ENCODE results near the gene LPAR5.

LPAR5 gene

DNA sequence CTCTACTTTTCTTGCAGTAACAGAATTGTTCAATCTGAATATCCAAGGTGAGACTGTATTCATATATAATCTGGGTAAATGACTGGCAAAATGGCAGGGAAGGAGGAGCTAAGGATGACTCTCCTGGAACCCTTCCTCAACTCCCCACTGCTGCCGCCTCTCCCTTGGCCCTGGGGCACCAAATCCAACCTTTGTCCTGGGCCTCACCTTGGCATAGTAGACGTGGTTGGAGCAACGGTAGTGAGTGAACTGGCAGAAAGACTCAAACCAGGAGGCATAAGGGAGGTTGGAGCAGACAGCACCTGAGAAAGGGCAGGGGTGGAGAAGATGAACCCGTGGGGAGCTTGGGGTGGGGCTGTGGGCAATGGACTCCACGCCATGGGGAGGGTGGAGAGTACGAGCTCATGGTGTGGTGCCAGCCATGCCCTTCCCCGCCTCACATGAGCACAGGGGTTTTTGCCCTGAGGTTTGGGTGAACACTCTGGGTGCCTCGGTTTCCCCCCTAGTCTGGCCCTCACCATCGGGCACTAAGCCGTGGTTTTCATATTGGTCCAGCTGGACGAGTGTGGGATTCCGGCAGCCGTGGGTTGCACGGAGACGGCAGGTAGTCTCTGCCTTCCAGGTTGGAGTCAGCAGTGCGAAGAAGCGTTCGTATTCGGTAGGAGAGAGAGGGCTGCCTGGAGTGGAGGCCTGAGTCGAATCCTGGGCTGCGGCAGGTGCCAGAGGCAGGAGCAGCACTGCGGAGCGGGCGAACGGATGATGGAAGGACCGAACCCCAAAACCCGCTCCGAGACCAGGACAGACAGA lies 10.7 kb upstream of the LPAR5 start:
- peaks cover 36% of the 10 kb centered on the region for H3K36me3 Mint-ChIP-seq (ENCODE audit: low read depth)
- H3K27ac Mint-ChIP-seq: peak overlapping the region; percentile 73
- H3K27me3 Mint-ChIP-seq: no peaks in the 10 kb centered on the region
- H3K4me3 Mint-ChIP-seq: peak overlapping the region; percentile 74
- H3K9me3 Mint-ChIP-seq: peaks cover 16% of the 10 kb centered on the region
- H3K4me1 Mint-ChIP-seq (ENCODE audit: low read depth): peaks cover 16% of the 10 kb centered on the region

- H3K4me1 Mint-ChIP-seq (ENCODE audit: low read depth): peaks cover 16% of the 10 kb centered on the region
- no peak overlapping the region for H3K27ac Mint-ChIP-seq
- H3K4me3 Mint-ChIP-seq: no peak overlapping the region
- H3K9me3 Mint-ChIP-seq: peaks cover 16% of the 10 kb centered on the region
- H3K36me3 Mint-ChIP-seq (ENCODE audit: low read depth): peaks cover 30% of the 10 kb centered on the region
- H3K27me3 Mint-ChIP-seq: no peaks in the 10 kb centered on the region
Observed at GRCh38 chr12:6644903-6645302, 9.1 kb upstream of the LPAR5 start.

GRCh38 chr12:6644257-6644596 lies 8.5 kb upstream of the LPAR5 start:
- Mint-ChIP-seq H3K36me3 (ENCODE audit: low read depth) (peaks cover 30% of the 10 kb centered on the region), H3K27ac (peak overlapping the region; percentile 72), H3K9me3 (peaks cover 16% of the 10 kb centered on the region), H3K4me3 (no peak overlapping the region), H3K27me3 (no peaks in the 10 kb centered on the region), H3K4me1 (ENCODE audit: low read depth) (peaks cover 16% of the 10 kb centered on the region)

DNA sequence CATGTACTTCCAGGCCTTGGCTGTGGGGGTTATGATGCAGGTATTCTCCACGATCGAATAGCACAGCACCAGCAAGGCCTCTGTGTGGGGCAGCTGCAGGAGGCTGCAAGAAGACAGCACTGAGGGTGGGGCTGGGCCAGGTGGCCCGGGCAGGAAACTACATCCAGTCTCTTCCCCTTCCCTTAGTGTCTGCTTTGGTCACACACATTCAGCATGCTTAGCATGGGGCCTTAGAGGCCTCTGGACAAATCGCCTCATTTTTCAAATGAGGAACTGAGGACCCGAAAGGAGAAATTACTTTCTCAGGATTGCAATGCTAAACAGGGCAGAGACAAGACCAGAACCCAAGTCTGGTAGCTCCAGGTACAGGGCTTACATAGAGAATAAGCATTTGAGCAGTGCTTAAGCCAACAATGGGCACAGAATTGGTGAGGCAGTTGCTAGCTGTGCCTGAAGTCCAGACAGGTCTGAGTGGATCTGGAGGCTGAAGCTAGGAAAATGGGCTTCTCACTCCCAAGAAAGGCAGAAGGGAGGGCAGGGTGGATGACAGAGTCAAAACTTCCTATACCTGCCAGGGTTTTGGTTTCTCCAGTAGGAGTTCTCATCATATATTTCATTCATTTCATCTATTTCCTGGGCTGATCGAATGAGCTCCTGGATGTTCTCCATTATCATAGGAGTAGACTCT lies 8.0 kb upstream of the LPAR5 start:
- no peak overlapping the region for H3K27ac Mint-ChIP-seq
- H3K4me1 Mint-ChIP-seq (ENCODE audit: low read depth): peaks cover 16% of the 10 kb centered on the region
- peaks cover 30% of the 10 kb centered on the region for H3K36me3 Mint-ChIP-seq (ENCODE audit: low read depth)
- H3K27me3 Mint-ChIP-seq: no peaks in the 10 kb centered on the region
- H3K9me3 Mint-ChIP-seq: peaks cover 16% of the 10 kb centered on the region
- H3K4me3 Mint-ChIP-seq: no peak overlapping the region

DNA sequence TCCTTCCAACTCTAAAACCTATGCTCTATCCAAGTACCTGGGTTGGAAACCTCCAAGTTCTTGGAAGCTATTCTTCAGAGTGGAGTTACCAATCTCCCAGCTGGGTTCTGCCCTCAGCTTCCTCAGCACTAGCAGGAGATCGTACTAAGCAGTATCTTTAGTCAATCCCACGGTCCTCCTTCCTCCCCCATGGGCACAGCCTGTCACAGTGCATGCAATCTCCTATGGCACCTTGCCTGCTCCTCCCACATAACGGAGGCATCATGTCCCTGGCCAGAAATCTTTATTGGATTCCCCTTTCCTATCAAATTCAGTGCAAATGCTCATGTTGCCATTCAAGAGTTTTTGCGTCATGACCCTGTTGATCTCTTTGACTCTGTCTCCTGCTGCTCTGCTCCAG lies 5.4 kb upstream of the LPAR5 start:
- Mint-ChIP-seq H3K27me3 (no peaks in the 10 kb centered on the region), H3K27ac (no peak overlapping the region), H3K36me3 (ENCODE audit: low read depth) (peaks cover 18% of the 10 kb centered on the region), H3K9me3 (peaks cover 16% of the 10 kb centered on the region), H3K4me1 (ENCODE audit: low read depth) (peaks cover 22% of the 10 kb centered on the region), H3K4me3 (no peak overlapping the region)

DNA sequence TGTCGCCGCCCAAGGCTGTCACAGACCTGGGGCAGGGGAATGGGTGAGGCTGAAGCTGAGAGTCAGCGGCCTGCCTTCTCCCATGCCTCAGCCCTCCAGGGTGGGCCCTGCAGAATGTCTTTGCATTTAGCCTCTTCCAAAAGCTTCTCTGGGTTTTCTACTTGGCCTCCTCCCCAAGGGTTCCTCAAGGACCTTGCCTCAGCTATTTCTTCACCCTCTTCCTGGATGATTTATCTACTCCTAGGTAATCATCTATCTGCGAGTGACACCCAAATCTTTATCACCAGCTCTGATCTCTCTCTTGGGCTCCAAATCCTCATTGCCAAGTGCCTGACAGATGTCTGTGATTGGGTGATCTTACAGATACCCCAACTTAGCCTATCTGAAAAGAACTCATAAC lies 4.7 kb upstream of the LPAR5 start:
- H3K9me3 Mint-ChIP-seq: peaks cover 16% of the 10 kb centered on the region
- no peaks in the 10 kb centered on the region for H3K27me3 Mint-ChIP-seq
- H3K4me3 Mint-ChIP-seq: no peak overlapping the region
- H3K4me1 Mint-ChIP-seq (ENCODE audit: low read depth): peaks cover 29% of the 10 kb centered on the region
- no peak overlapping the region for H3K27ac Mint-ChIP-seq
- peaks cover 18% of the 10 kb centered on the region for H3K36me3 Mint-ChIP-seq (ENCODE audit: low read depth)

DNA sequence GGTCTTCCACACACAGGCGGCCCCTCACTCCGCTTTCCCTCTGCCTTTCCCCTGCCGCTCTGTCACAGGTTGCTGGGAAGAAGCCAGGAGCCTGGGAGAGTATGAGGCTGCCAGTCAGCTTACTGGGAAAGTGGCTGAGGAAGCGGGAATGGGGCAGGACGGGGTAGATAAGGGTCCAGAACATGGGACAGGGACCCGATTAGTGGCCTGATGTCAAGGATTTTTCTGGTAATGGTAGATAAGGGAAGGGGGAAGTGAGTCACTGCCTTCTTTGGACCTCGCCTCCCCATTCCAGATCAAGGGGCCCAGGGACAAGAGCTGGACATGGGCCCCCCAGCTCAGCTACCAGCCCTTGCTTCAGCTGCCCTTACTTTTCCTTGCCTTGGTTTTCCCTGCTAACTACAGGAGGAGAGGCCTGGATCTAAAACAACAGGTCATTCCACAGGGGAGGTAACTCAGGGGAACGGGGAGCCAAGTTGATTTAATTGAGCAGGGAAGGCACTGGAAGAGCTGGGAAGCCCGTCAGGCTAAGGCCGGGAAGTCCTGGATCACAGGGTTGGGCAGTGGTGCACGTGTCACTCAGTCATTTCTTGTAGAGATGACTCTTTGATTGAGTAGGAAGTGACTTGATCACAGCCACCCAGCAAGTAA lies 3.5 kb upstream of the LPAR5 start:
- Mint-ChIP-seq H3K4me3 (no peak overlapping the region), H3K36me3 (ENCODE audit: low read depth) (peaks cover 12% of the 10 kb centered on the region), H3K27me3 (no peaks in the 10 kb centered on the region), H3K4me1 (ENCODE audit: low read depth) (peaks cover 38% of the 10 kb centered on the region), H3K9me3 (peaks cover 10% of the 10 kb centered on the region), H3K27ac (no peak overlapping the region)

GRCh38 chr12:6638305-6638704 lies 2.5 kb upstream of the LPAR5 start:
- Mint-ChIP-seq H3K4me1 (ENCODE audit: low read depth) (peaks cover 43% of the 10 kb centered on the region), H3K27me3 (no peaks in the 10 kb centered on the region), H3K36me3 (ENCODE audit: low read depth) (peaks cover 4% of the 10 kb centered on the region), H3K4me3 (no peak overlapping the region), H3K27ac (peak overlapping the region; percentile 64), H3K9me3 (peaks cover 4% of the 10 kb centered on the region)

DNA sequence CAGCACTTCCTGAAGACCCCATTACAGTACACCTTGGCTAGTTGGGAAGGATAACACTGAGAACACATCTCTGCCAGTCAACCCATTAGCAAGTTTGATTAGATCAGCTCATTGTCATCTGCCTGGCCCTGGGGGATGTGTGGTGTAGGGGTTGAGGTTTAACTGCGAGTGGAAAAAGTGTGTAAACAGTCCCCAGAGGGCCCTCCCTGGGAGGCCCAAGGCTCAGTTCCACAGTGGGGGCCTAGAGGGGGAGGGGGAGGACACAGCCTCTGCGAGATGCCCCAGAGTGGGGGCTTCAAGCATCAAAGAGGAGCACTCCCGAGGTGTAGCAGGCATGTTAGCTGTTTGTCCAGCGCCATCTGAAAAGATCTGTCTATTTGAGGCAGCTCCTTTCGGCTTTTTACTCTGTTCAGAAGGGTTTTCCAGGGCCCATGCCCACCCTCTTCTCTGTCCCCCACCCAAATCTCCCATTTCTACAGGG lies 344 bp downstream of the LPAR5 start:
- Mint-ChIP-seq H3K4me1 (ENCODE audit: low read depth) (peaks cover 72% of the 10 kb centered on the region), H3K9me3 (no peaks in the 10 kb centered on the region)

DNA sequence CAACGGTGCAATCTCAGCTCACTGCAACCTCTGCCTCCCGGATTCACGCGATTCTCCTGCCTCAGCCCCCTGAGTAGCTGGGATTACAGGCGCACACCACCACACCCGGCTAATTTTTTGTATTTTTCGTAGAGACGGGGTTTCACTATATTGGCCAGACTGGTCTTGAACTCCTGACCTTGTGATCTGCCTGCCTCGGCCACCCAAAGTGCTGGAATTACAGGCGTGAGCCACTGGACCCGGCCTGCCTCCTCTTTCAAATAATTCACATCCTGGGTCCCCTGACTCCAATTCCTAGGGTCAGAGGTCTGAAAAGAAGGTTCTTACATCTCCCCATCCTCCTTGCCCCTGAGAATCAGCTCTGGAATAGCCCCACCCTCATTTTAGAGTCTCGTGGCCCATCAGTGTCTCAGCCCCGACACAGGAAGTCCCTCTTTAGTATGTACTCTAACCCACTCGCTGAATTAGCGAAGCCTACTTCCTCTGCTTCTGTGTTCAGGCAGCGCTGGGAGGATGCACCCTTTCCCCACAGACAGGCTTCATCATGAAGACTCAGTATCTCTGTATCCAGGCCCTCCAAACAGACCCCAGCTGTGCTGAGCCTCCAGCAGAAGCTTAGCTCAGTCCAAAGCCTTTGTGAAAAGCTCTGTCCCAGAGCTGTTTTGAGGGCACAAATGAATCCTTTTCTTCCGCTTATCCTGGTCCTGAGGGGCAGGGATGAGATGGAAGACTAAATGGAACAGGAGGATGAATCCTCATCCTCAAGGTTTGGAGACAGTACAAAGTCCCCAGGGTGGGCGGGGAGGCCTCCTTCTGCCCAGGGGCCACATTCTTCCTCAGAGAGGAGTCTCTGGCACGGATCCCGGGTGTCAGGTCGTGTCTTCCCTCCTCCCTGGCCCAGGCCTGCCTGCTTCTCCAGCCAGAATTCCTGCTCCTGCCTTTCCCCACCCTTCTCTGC lies 3.5 kb downstream of the LPAR5 start:
- peaks cover 79% of the 10 kb centered on the region for H3K4me1 Mint-ChIP-seq (ENCODE audit: low read depth)
- peak overlapping the region; percentile 87 for H3K4me3 Mint-ChIP-seq
- H3K36me3 Mint-ChIP-seq (ENCODE audit: low read depth): no peaks in the 10 kb centered on the region
- H3K27ac Mint-ChIP-seq: peak overlapping the region; percentile 97
- H3K9me3 Mint-ChIP-seq: no peaks in the 10 kb centered on the region
- no peaks in the 10 kb centered on the region for H3K27me3 Mint-ChIP-seq

More for the DNA sequence above, 344 bp downstream of the LPAR5 start:
- Mint-ChIP-seq H3K4me3 (peak overlapping the region; percentile 79), H3K27ac (peak overlapping the region; percentile 83), H3K36me3 (ENCODE audit: low read depth) (no peaks in the 10 kb centered on the region), H3K27me3 (no peaks in the 10 kb centered on the region)

GRCh38 chr12:6631549-6631961 lies 4.2 kb downstream of the LPAR5 start:
- Mint-ChIP-seq H3K36me3 (ENCODE audit: low read depth) (no peaks in the 10 kb centered on the region), H3K4me1 (ENCODE audit: low read depth) (peaks cover 84% of the 10 kb centered on the region), H3K27ac (peak overlapping the region; percentile 97), H3K27me3 (no peaks in the 10 kb centered on the region), H3K4me3 (peak overlapping the region; percentile 87), H3K9me3 (no peaks in the 10 kb centered on the region)

DNA sequence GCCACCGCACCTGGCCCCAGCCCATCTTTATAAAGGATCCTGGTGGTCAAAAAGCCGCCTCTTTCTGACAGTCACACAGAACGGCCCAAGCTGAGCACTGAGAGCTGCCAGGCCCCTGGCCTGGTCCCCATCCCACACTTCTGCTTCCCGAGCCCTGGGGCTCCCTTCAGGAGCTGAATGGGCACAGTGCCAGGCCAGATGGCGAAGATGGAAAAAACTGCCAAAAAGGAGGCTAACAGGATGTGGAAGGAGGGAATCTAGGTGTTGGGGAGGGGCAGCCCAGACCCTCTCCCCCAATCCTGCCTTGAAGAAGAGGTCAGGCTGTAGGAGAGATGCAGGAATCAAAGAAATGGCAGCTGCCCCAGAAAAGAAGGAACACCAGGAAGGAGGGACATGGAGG lies 5.0 kb downstream of the LPAR5 start:
- Mint-ChIP-seq H3K27me3 (no peaks in the 10 kb centered on the region), H3K27ac (peak overlapping the region; percentile 97), H3K4me1 (ENCODE audit: low read depth) (peaks cover 79% of the 10 kb centered on the region), H3K36me3 (ENCODE audit: low read depth) (no peaks in the 10 kb centered on the region), H3K4me3 (peak overlapping the region; percentile 87), H3K9me3 (no peaks in the 10 kb centered on the region)

DNA sequence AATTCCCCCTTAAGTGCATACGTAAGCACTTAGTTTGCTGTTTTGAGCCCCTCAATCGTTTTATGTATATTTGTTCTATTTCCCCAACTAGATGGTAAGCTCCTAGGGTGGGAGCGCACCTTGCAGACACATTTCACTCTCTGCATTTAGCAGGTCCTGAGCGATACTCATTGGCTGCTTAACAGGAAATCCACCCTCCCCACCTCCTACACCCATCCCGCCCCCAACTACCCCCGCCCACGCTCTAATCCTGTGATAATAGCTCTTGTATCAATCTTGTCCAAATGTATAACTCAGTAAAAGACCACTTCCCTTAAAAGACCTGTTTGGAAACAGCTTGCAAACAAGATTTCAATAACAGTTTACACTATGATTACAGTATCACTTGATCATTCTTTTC lies 8.1 kb downstream of the LPAR5 start:
- peaks cover 57% of the 10 kb centered on the region for H3K4me1 Mint-ChIP-seq (ENCODE audit: low read depth)
- peak overlapping the region; percentile 80 for H3K4me3 Mint-ChIP-seq

DNA sequence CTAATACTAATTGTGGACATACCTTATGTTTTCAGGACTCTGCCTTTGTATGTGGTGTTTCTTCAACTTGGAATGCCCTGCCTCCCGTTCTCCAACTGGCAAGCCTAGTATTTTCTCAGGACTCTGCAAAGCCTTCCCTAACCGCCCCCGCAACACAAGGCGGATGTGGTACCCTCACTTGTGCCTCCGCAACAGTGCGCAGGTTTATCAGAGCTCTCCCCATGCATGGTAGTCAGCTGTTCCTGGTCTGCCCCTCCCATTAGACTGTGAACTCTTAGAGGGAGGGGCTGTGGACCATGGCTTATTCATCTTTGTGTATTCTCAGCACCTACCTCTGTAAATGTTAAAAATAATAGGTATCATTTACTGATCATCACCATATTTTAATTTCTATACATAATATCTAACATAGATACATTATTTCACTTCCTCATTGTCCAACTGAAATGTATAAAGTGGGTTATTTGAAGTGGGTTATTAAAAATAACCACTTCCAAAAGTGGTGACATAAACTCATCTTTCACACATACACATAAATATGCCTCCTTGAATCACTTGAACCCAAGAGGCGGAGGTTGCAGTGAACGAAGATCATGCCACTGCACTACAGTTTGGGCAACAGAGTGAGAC lies 9.0 kb downstream of the LPAR5 start:
- Mint-ChIP-seq H3K36me3 (ENCODE audit: low read depth) (no peaks in the 10 kb centered on the region), H3K4me3 (peak overlapping the region; percentile 80), H3K4me1 (ENCODE audit: low read depth) (peaks cover 48% of the 10 kb centered on the region), H3K27ac (peak overlapping the region; percentile 70), H3K27me3 (no peaks in the 10 kb centered on the region), H3K9me3 (no peaks in the 10 kb centered on the region)

More for the DNA sequence above, 8.1 kb downstream of the LPAR5 start:
- no peaks in the 10 kb centered on the region for H3K27me3 Mint-ChIP-seq
- peak overlapping the region; percentile 76 for H3K27ac Mint-ChIP-seq
- no peaks in the 10 kb centered on the region for H3K36me3 Mint-ChIP-seq (ENCODE audit: low read depth)
- H3K9me3 Mint-ChIP-seq: no peaks in the 10 kb centered on the region
